OCI-LY3 (cell line): ENCODE results near the gene SEMA5A.

Experiments used
- H2AFZ ChIP-seq: fragments of 200-600, 300-600 bp; shearing (Covaris generic); 2 replicates; pipeline ENCODE4 v1.6.0; 2014; ENCODE audit warnings: antibody characterized with exemption, low read depth, low read length
- H3K27ac ChIP-seq: fragments of 200-600, 300-600 bp; sonication (generic); 2 replicates; pipeline ENCODE4 v1.5.1; 2014; ENCODE audit warnings: mild to moderate bottlenecking, low read length, moderate library complexity, mixed read lengths
- H3K27me3 ChIP-seq: fragments of 200-600, 300-600 bp; sonication (generic); 2 replicates; pipeline ENCODE4 v1.6.1; 2014; ENCODE audit warnings: low read depth, low read length, mixed read lengths
- H3K36me3 ChIP-seq: fragments of 200-600, 300-600 bp; sonication (generic); replicated peaks from 2 replicates; pipeline ENCODE3; 2014; ENCODE audit warnings: low read depth, low read length, mixed read lengths
- H3K4me1 ChIP-seq: fragments of 300-600, 200-600 bp; sonication (generic); 2 replicates; pipeline ENCODE4 v1.6.1; 2014; ENCODE audit warnings: low read length, mixed read lengths
- H3K4me2 ChIP-seq: fragments of 200-600, 300-600 bp; sonication (generic); 2 replicates; pipeline ENCODE4 v1.6.1; 2014; ENCODE audit warnings: low read length, mixed read lengths
- H3K4me3 ChIP-seq: fragments of 300-600, 200-600 bp; sonication (generic); 2 replicates; pipeline ENCODE4 v1.5.1; 2014; ENCODE audit warnings: antibody characterized with exemption, mild to moderate bottlenecking, low read length, moderate library complexity
- H3K79me2 ChIP-seq: fragments of 300-600, 200-600 bp; shearing (Covaris generic); 2 replicates; pipeline ENCODE4 v1.6.1; 2014; ENCODE audit warnings: mild to moderate bottlenecking, low read length, mixed read lengths
- H3K9ac ChIP-seq: fragments of 300-600, 200-600 bp; shearing (Covaris generic); 2 replicates; pipeline ENCODE4 v1.6.0; 2014; ENCODE audit warnings: mild to moderate bottlenecking, low read length, moderate library complexity
- H3K9me3 ChIP-seq: fragments of 200-600, 300-600 bp; shearing (Covaris generic); 2 replicates; pipeline ENCODE4 v1.6.1; 2014; ENCODE audit warnings: low read length, mixed read lengths; ENCODE audit not compliant: insufficient read depth
- H4K20me1 ChIP-seq: fragments of 200-600, 300-600 bp; sonication (generic); 2 replicates; pipeline ENCODE4 v1.6.1; 2016; ENCODE audit warnings: low read length, mixed read lengths; ENCODE audit not compliant: insufficient read depth
- CTCF ChIP-seq: fragments of 200-600, 300-600 bp; sonication (generic); IDR thresholded peaks from 2 replicates; pipeline ENCODE4 v1.5.1; 2014; ENCODE audit warnings: antibody characterized with exemption, low read length, low read depth
- EZH2phosphoT487 ChIP-seq: fragments of 200-600 bp; shearing (Covaris generic); IDR thresholded peaks from 2 replicates; pipeline ENCODE4 v1.6.1; 2018; ENCODE audit warnings: antibody characterized with exemption, mixed run types, low read depth

The SEMA5A gene

DNA sequence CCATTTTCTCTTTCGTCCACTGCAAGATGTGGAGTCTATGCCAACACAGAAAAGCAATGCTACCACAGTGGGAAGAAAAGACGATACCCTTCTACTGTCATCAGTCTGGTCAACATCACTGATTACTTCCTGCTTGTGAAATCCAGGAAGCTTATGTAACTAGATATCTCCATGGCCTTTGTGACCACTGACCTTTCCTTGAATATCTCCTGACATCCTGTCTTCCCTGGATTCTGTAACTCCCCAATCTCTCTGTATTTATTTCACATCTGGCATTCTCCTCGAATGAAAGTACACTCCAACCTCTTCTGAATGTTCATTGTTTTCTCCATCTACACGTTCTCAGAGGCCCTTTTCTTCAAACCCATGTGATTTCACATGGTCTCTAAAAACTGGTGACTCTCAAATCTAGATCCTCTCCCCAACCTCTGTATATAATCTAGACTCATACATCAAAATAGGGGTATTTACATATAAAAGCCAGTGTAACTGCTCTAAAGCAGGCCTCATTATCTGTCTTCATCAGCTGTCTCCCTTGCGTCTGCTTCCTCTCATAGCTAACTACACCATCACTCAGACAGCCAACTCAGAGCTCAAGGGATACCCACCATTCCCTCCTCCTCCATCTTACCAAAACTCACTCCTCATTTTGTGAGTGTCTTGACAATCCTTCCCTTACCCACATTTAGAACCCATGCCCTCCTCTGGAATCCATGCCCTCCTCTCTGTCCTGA, 156.8 kb downstream of the SEMA5A start:
- H4K20me1 ChIP-seq: no peaks in the 10 kb centered on the region
- no peak for TF ChIP-seq EZH2phosphoT487
- TF ChIP-seq CTCF: no peak

DNA sequence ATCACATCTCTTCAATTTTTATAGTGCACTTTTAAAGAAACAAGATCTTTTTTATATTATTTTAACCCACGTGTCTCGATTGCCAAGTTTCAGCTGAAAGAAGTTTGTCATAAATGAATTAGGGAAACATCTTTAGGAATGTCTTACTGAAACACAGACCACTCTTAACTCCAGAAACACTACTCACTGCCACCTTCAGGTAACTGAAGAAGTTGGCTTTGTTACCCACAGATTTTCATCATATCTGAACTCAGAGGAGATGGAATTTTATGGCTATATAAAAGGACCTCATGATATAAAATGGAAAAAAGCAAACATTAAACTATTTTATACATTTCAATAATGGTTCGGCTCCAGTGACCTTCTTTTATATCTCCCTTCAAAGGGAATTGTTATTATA, 158.0 kb downstream of the SEMA5A start:
- H3K9ac ChIP-seq: no peak overlapping the region
- no peak for TF ChIP-seq CTCF
- no peak for TF ChIP-seq EZH2phosphoT487
- H3K4me1 ChIP-seq: no peaks in the 10 kb centered on the region
- no peak overlapping the region for H3K4me2 ChIP-seq
- no peaks in the 10 kb centered on the region for H3K27me3 ChIP-seq
- H3K9me3 ChIP-seq: no peaks in the 10 kb centered on the region
- no peak overlapping the region for H3K27ac ChIP-seq
- no peaks in the 10 kb centered on the region for H3K79me2 ChIP-seq
- H4K20me1 ChIP-seq: no peaks in the 10 kb centered on the region
- no peaks in the 10 kb centered on the region for H3K36me3 ChIP-seq
- H3K4me3 ChIP-seq: no peak overlapping the region
- H2AFZ ChIP-seq: no peak overlapping the region

More for the DNA sequence above, 156.8 kb downstream of the SEMA5A start:
- no peaks in the 10 kb centered on the region for H3K36me3 ChIP-seq
- no peaks in the 10 kb centered on the region for H3K9me3 ChIP-seq
- no peak overlapping the region for H3K4me2 ChIP-seq
- no peaks in the 10 kb centered on the region for H3K27me3 ChIP-seq
- H3K4me3 ChIP-seq: no peak overlapping the region
- no peak overlapping the region for H3K27ac ChIP-seq
- no peaks in the 10 kb centered on the region for H3K4me1 ChIP-seq
- no peak overlapping the region for H3K9ac ChIP-seq
- H2AFZ ChIP-seq: no peak overlapping the region
- H3K79me2 ChIP-seq: no peaks in the 10 kb centered on the region

DNA sequence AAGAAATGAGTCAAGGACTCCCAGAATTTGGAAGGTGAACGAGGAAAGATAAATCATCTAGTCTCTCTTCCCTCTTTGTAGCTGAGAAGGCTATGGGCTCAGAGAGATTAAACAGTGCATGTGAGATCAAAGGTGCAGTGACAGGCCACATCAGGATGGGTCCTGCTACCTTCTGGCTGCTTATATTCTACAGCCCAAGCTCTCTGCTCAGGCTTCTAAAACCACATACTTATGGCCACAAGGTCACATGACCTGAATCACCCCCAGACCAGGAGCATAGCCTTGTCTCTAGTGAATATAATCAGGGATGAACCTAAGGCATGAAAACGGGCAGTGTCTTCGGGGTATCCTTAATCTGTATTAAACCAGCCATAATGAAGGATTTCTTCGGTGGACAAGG, 158.9 kb downstream of the SEMA5A start:
- no peak overlapping the region for H2AFZ ChIP-seq
- no peak overlapping the region for H3K4me3 ChIP-seq
- H3K27me3 ChIP-seq: no peaks in the 10 kb centered on the region
- H3K36me3 ChIP-seq: no peaks in the 10 kb centered on the region
- H3K79me2 ChIP-seq: no peaks in the 10 kb centered on the region
- H3K4me1 ChIP-seq: no peaks in the 10 kb centered on the region
- no peak overlapping the region for H3K27ac ChIP-seq
- H3K9me3 ChIP-seq: no peaks in the 10 kb centered on the region
- H4K20me1 ChIP-seq: no peaks in the 10 kb centered on the region
- no peak overlapping the region for H3K9ac ChIP-seq
- TF ChIP-seq EZH2phosphoT487 (no peak), CTCF (no peak)
- H3K4me2 ChIP-seq: no peak overlapping the region

- Histone ChIP-seq H4K20me1 (no peaks in the 10 kb centered on the region), H3K4me3 (no peak overlapping the region), H3K9ac (no peak overlapping the region), H3K4me1 (peaks cover 7% of the 10 kb centered on the region; the same call in 1 of the 2 replicates), H3K27me3 (no peaks in the 10 kb centered on the region), H3K9me3 (no peaks in the 10 kb centered on the region), H3K4me2 (no peak overlapping the region), H3K36me3 (no peaks in the 10 kb centered on the region), H3K27ac (no peak overlapping the region), H3K79me2 (no peaks in the 10 kb centered on the region), H2AFZ (no peak overlapping the region)
- TF ChIP-seq CTCF: no peak
- no peak for TF ChIP-seq EZH2phosphoT487
Measured at GRCh38 chr5:9382522-9382921, 163.4 kb downstream of the SEMA5A start.
